Measurements from ENCODE around the gene RAET1G. TPM values are rescaled to one million over a fixed set of nuclear protein-coding genes. Genes with fewer than 3 reads are reported as not detected.
"Not testable (repeated sequence)": the region's sequence is repeated elsewhere in the genome, so short reads cannot be mapped to it uniquely, and the experiment has no call there.

Gene RAET1G
- total and polyA plus RNA-seq, 11 donors = 0.22 to 1.9 (median 0.25) TPM; not detected in 8

GRCh38 chr6:149938571-149939355 is 15.8 kb upstream of the RAET1G start:
- no peak overlapping the region for H3K27ac ChIP-seq
- no peak for ATAC-seq
- intact Hi-C loops (cut with DNase I) = loop anchor here in 3 of 10 donors (10.0 kb wide), 3 partner anchors 396 to 876 kb away; no protein-coding TSS in a partner anchor
- no peaks in the 10 kb centered on the region for H3K9me3 ChIP-seq
- peak overlapping the region; percentile 19 to 60 (median 47) for H3K4me3 ChIP-seq
- 2% methylated on average over 48 to 58 of the region's 58 CpGs for WGBS, 4 donors
- peak in 1 of 5 donors; percentile 55 for DNase-seq
- no peak for TF ChIP-seq CTCF (IDR thresholded peaks at IDR 0.05)
- no peak for TF ChIP-seq POLR2A (IDR thresholded peaks at IDR 0.05)
- peaks cover 0 to 30% (median 16%) of the 10 kb centered on the region in 12 donors for H3K4me1 ChIP-seq
- H3K27me3 ChIP-seq = peaks cover 36 to 75% (median 68%) of the 10 kb centered on the region in 9 donors
- no peaks in the 10 kb centered on the region for H3K36me3 ChIP-seq

GRCh38 chr6:149938013-149938570 is 15.2 kb upstream of the RAET1G start:
- H3K27ac ChIP-seq, H3K9me3 ChIP-seq, H3K36me3 ChIP-seq, ATAC-seq, DNase-seq: not testable (repeated sequence)
- 2 to 3% (median 2%) methylated on average over 15 to 18 of the region's 20 CpGs for WGBS, 4 donors
- peaks cover 36 to 79% (median 70%) of the 10 kb centered on the region in 9 donors for H3K27me3 ChIP-seq
- peaks cover 0 to 30% (median 16%) of the 10 kb centered on the region in 12 donors for H3K4me1 ChIP-seq
- intact Hi-C loops (cut with DNase I) = loop anchor here in 3 of 10 donors (10.0 kb wide), 3 partner anchors 397 to 877 kb away; no protein-coding TSS in a partner anchor
- H3K4me3 ChIP-seq = peak overlapping the region; percentile 19 to 60 (median 47)

- TF ChIP-seq POLR2A (IDR thresholded peaks at IDR 0.05) (no peak), CTCF (IDR thresholded peaks at IDR 0.05) (no peak)
- ATAC-seq (no peak), DNase-seq (no peak)
- 36 to 43% (median 37%) methylated on average over 2 of the region's 2 CpGs for WGBS, 4 donors
- H3K27ac ChIP-seq = no peak overlapping the region
- peaks cover 0 to 23% (median 16%) of the 10 kb centered on the region in 12 donors for H3K4me1 ChIP-seq
- no peak overlapping the region for H3K4me3 ChIP-seq
- H3K36me3 ChIP-seq = no peaks in the 10 kb centered on the region
- intact Hi-C loops (cut with DNase I) = loop anchor here in 3 of 10 donors (10.0 kb wide), 3 partner anchors 398 to 878 kb away; no protein-coding TSS in a partner anchor
- H3K27me3 ChIP-seq = peaks cover 36 to 90% (median 74%) of the 10 kb centered on the region in 9 donors
- H3K9me3 ChIP-seq = no peaks in the 10 kb centered on the region
Measured at GRCh38 chr6:149936743-149937142, 13.8 kb upstream of the RAET1G start.

GRCh38 chr6:149935668-149936067 is 12.7 kb upstream of the RAET1G start:
- DNase-seq (no peak), ATAC-seq (no peak)
- H3K4me1 ChIP-seq = peaks cover 0 to 13% (median 10%) of the 10 kb centered on the region in 12 donors
- no peak overlapping the region for H3K27ac ChIP-seq
- no peaks in the 10 kb centered on the region for H3K36me3 ChIP-seq
- no peaks in the 10 kb centered on the region for H3K9me3 ChIP-seq
- intact Hi-C loops (cut with DNase I) = loop anchor here in 7 of 10 donors (2.0 to 10.0 kb wide), 4 partner anchors 81 to 879 kb away; no protein-coding TSS in a partner anchor
- TF ChIP-seq POLR2A (IDR thresholded peaks at IDR 0.05) (no peak), CTCF (IDR thresholded peaks at IDR 0.05) (no peak)
- 41 to 58% (median 48%) methylated on average over 2 of the region's 2 CpGs for WGBS, 4 donors
- H3K4me3 ChIP-seq = no peak overlapping the region
- H3K27me3 ChIP-seq = peaks cover 34 to 96% (median 68%) of the 10 kb centered on the region in 9 donors
